GM12878 (cell line): Measurements from ENCODE around the gene ANKS4B. TPM values are rescaled to one million over a fixed set of nuclear protein-coding genes. Genes with fewer than 3 reads are reported as not detected.

ENCODE experiments used
- ATAC-seq: fragments of 200-7000 bp; cut with Tn5 transposase; 3 replicates; pipeline ENCODE4 v1.9.1; 2020; ENCODE audit warnings: mild to moderate bottlenecking, moderate library complexity
- BruUV-seq: library from RNA; stranded (reverse); fragments of 400-500 nt; replicated peaks from 2 replicates; lab custom pipeline; 2021; lab: Mats Ljungman, UMichigan
- CTCF ChIA-PET: fragments of 300-600 bp; sonication (Branson Sonifier 250); formaldehyde crosslinking; extraction: SDS; loops from one replicate; lab custom pipeline; 2021; ENCODE audit warnings: inconsistent platforms; lab: Yijun Ruan, JAX
- POLR2A ChIA-PET: fragments of 350-600 bp; formaldehyde crosslinking; extraction: SDS; loops from one replicate; lab custom pipeline; 2021; ENCODE audit warnings: inconsistent platforms; lab: Charles Lee
- RAD21 ChIA-PET: fragments of 300-600 bp; sonication (Branson Sonifier 250); formaldehyde crosslinking; loops from one replicate; lab custom pipeline; 2023; ENCODE audit warnings: antibody characterized with exemption; ENCODE audit not compliant: unreplicated experiment; lab: Charles Lee
- SMC1A ChIA-PET: fragments of 300-600 bp; sonication (Branson Sonifier 250); formaldehyde crosslinking; loops from one replicate; lab custom pipeline; 2023; ENCODE audit not compliant: unreplicated experiment, uncharacterized antibody; lab: Charles Lee
- DNase-seq: peaks from one replicate; pipeline ENCODE4 v3.0.0-alpha.2; 2011; ENCODE audit warnings: low read depth, low spot score
- FAIRE-seq: peaks from 3 replicates; lab custom pipeline; 2011; peaks lifted over from hg19 to GRCh38; lab: Jason Lieb, UNC
- H2AFZ ChIP-seq: 2 replicates; pipeline ENCODE4 v1.6.0; 2011; ENCODE audit warnings: low read depth, low read length, control low read depth; ENCODE audit not compliant: control insufficient read depth
- H3K27ac ChIP-seq: 2 replicates; pipeline ENCODE4 v1.5.1; 2011; ENCODE audit warnings: control low read depth; ENCODE audit not compliant: control insufficient read depth, insufficient read depth
- H3K27me3 ChIP-seq, 2 experiments: replicated peaks in 1 of 2; 2 replicates each; pipeline versions ENCODE4 v1.6.0 to v1.6.1; 2011; ENCODE audit warnings: low read length in 1 of 2; ENCODE audit not compliant: control insufficient read depth in 2 of 2, insufficient read depth in 2 of 2
- H3K36me3 ChIP-seq, 2 experiments: 2 replicates each; pipeline ENCODE4 v1.5.1; 2011; ENCODE audit warnings: low read length in 1 of 2; ENCODE audit not compliant: control insufficient read depth in 2 of 2, insufficient read depth in 2 of 2
- H3K4me1 ChIP-seq: 2 replicates; pipeline ENCODE4 v1.6.1; 2011; ENCODE audit warnings: mild to moderate bottlenecking, low read length, moderate library complexity, mixed read lengths; ENCODE audit not compliant: control insufficient read depth, insufficient read depth
- H3K4me2 ChIP-seq: 2 replicates; pipeline ENCODE4 v1.6.0; 2011; ENCODE audit warnings: control low read depth; ENCODE audit not compliant: control insufficient read depth, insufficient read depth
- H3K4me3 ChIP-seq: fragments of 200-600 bp; sonication (generic); 2 replicates; pipeline ENCODE4 v1.5.1; 2016
- H3K79me2 ChIP-seq: 2 replicates; pipeline ENCODE4 v1.6.0; 2011; ENCODE audit warnings: low read length; ENCODE audit not compliant: control insufficient read depth, insufficient read depth
- H3K9ac ChIP-seq: 2 replicates; pipeline ENCODE4 v1.8.0; 2011; ENCODE audit warnings: low read length, control low read depth, mixed read lengths; ENCODE audit not compliant: control insufficient read depth, insufficient read depth
- H3K9me3 ChIP-seq: replicated peaks from 3 replicates; pipeline ENCODE4 v1.5.1; 2011; ENCODE audit warnings: mild to moderate bottlenecking, low read length; ENCODE audit not compliant: control insufficient read depth, insufficient read depth
- H4K20me1 ChIP-seq: 2 replicates; pipeline ENCODE4 v1.6.0; 2011; ENCODE audit not compliant: control insufficient read depth, insufficient read depth
- ATF7 ChIP-seq: fragments of 450-650 bp; IDR thresholded peaks from 2 replicates; pipeline ENCODE4 v1.6.1; 2016; ENCODE audit warnings: low read depth, mild to moderate bottlenecking
- CREM ChIP-seq: IDR thresholded peaks from 2 replicates; pipeline ENCODE4 v1.6.1; 2014; ENCODE audit warnings: antibody characterized with exemption, low read depth
- HDAC2 ChIP-seq: fragments of 200-600 bp; sonication (generic); IDR thresholded peaks from 2 replicates; pipeline ENCODE4 v1.6.1; 2017
- PBX3 ChIP-seq: IDR thresholded peaks from 2 replicates; pipeline ENCODE4 v1.6.1; 2011; ENCODE audit warnings: mild to moderate bottlenecking, low read depth, low read length, moderate library complexity; ENCODE audit not compliant: insufficient replicate concordance
- RUNX3 ChIP-seq: IDR thresholded peaks from 2 replicates; pipeline ENCODE4 v1.6.1; 2012; ENCODE audit warnings: low read length, inconsistent platforms
- SMARCA5 ChIP-seq: fragments of 450-650 bp; IDR thresholded peaks from 2 replicates; pipeline ENCODE4 v1.6.1; 2017; ENCODE audit warnings: mild to moderate bottlenecking
- SPI1 ChIP-seq: IDR thresholded peaks from 2 replicates; pipeline ENCODE4 v1.6.1; 2011; ENCODE audit warnings: low read depth, mild to moderate bottlenecking, low read length, moderate library complexity, borderline replicate concordance; ENCODE audit not compliant: insufficient read depth
- TARDBP ChIP-seq: IDR thresholded peaks from 2 replicates; pipeline ENCODE4 v1.6.1; 2016; ENCODE audit warnings: borderline replicate concordance
- YY1 ChIP-seq: IDR thresholded peaks from 2 replicates; pipeline ENCODE4 v1.6.1; 2011; ENCODE audit warnings: low read depth, mild to moderate bottlenecking, low read length
- ZNF217 ChIP-seq: fragments of 450-650 bp; IDR thresholded peaks from 2 replicates; pipeline ENCODE4 v1.6.1; 2017; ENCODE audit warnings: antibody characterized with exemption, mild to moderate bottlenecking
- WGBS: methylation state at CpG from one replicate; pipeline ENCODE4 v1.1.6; 2016; ENCODE audit warnings: low lambda C conversion rate; ENCODE audit not compliant: insufficient replicate concordance, insufficient coverage; ENCODE audit errors: missing lambda C conversion rate; 5-methylcytosine and 5-hydroxymethylcytosine counted together
- in situ Hi-C: fragments of 300-500 bp; cut with MboI; formaldehyde crosslinking; loops from 9 replicates; pipeline ENCODE4 v1.14.3; 2018; ENCODE audit warnings: mixed read lengths
- intact Hi-C: fragments of 100-400 bp; cut with micrococcal nuclease; formaldehyde crosslinking; loops from one replicate; pipeline ENCODE4 v1.14.2; 2022; ENCODE audit not compliant: unreplicated experiment
- polyA plus RNA-seq, 11 experiments: library from polyadenylated mRNA; depleted of rRNA in 4 of 11; unstranded in 6 of 11; stranded (reverse) in 5 of 11; fragments of >200 nt; fragmentation: Nextera tagmentation in 4 of 11; fragmentation: Illumina TruSeq in 1 of 11; extraction: Ambion mirVana in 4 of 11; extraction: Trizol in 1 of 11; gene quantifications; 1 replicate in 1 of 11; 2 replicates in 10 of 11; pipeline versions ENCODE4 v1.2.1 to v1.2.3, GENCODE V29; 2011 to 2016; ENCODE audit warnings: inconsistent platforms in 2 of 11, missing spikeins in 2 of 11, low read depth in 1 of 11
- total RNA-seq, 4 experiments: library from RNA; depleted of rRNA in 3 of 4; stranded (reverse); fragments of >200 nt in 3 of 4; fragmentation: Illumina TruSeq in 1 of 4; extraction: Trizol in 1 of 4; gene quantifications; 2 replicates each; pipeline versions ENCODE4 v1.2.1 to v1.2.3, GENCODE V29; 2013 to 2021
- TF ChIP-seq, protein P1 (sequence below), 3 experiments: IDR thresholded peaks in 2 of 3; conservative IDR thresholded peaks in 1 of 3; 2 replicates each; pipeline ENCODE4 v1.5.1; 2011; ENCODE audit warnings: low read depth in 3 of 3, low read length in 3 of 3, mild to moderate bottlenecking in 3 of 3, control low read depth in 2 of 3, moderate library complexity in 2 of 3, inconsistent platforms in 1 of 3, mixed read lengths in 1 of 3; ENCODE audit not compliant: control insufficient read depth in 2 of 3, insufficient read depth in 1 of 3; ENCODE audit errors: extremely low read depth in 1 of 3

ANKS4B gene
- total and polyA plus RNA-seq, 10 of the 15 experiments (the other 5 are each of a cell fraction or from before 2014, with no cell fraction given), result 0.01 to 0.11 (median 0.05) TPM; not detected in 6

DNA sequence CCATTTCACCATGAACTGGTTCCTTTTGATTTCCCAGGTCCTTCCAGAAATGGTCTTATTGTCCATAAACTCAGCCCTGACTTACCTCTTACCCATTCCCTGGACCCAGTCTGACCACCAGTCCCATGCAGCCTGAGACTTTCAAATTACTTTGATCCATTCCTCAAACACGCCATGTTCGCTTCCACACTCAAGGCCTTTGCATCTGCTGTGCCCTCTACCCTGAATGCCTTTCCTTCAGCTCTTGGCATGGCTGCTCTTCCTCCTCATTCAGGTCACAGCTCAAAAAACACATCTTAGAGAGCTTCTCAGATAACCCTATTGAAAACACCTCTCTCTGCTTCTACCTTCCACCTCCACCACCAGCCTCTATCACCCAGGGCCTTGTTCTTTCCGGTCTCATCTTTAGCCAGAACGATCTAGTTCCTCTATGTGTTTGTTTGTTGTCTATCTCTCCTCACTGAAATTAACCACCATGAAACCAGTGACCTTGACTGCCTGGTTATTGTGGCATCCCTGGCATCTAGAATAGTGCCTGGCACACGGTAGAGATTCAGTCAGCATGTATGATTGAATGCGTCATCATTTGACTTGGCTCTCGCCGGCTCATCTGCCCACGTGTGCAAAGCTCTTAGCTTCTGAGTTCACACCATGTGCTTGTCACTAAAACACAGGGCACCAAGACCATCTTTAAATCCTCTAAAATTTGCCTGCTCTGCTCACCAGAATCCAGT is 31.8 kb downstream of the ANKS4B start:
- Histone ChIP-seq H3K9me3 (no peaks in the 10 kb centered on the region), H2AFZ (no peak overlapping the region)
- CTCF ChIA-PET, result interaction anchor here (0.6 to 4.4 kb wide), 3 partner anchors 12 to 76 kb away, joined by 3 to 20 read pairs (median 6); partner anchors contain the start of gene CRYM

More for the DNA sequence above, 31.8 kb downstream of the ANKS4B start:
- TF ChIP-seq, protein P1, sequence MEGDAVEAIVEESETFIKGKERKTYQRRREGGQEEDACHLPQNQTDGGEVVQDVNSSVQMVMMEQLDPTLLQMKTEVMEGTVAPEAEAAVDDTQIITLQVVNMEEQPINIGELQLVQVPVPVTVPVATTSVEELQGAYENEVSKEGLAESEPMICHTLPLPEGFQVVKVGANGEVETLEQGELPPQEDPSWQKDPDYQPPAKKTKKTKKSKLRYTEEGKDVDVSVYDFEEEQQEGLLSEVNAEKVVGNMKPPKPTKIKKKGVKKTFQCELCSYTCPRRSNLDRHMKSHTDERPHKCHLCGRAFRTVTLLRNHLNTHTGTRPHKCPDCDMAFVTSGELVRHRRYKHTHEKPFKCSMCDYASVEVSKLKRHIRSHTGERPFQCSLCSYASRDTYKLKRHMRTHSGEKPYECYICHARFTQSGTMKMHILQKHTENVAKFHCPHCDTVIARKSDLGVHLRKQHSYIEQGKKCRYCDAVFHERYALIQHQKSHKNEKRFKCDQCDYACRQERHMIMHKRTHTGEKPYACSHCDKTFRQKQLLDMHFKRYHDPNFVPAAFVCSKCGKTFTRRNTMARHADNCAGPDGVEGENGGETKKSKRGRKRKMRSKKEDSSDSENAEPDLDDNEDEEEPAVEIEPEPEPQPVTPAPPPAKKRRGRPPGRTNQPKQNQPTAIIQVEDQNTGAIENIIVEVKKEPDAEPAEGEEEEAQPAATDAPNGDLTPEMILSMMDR (IDR thresholded peaks at IDR 0.05 in 2 of 3, conservative IDR thresholded peaks at IDR 0.05 in 1 of 3; ENCODE audit: control insufficient read depth in 2 of 3, extremely low read depth in 1 of 3, insufficient read depth in 1 of 3, low read depth in 3 of 3, low read length in 3 of 3), result no peak
- TF ChIP-seq YY1 (no peak), SPI1 (no peak), TARDBP (no peak), CREM (no peak), ATF7 (no peak), SMARCA5 (no peak), PBX3 (no peak), ZNF217 (no peak), RUNX3 (no peak), HDAC2 (no peak)
- 26% methylated on average over 9 of the region's 9 CpGs for WGBS
- no TSS peak for BruUV-seq
- Histone ChIP-seq H3K79me2 (no peaks in the 10 kb centered on the region), H3K4me3 (no peak overlapping the region), H3K27ac (no peak overlapping the region), H3K9ac (no peak overlapping the region), H4K20me1 (no peaks in the 10 kb centered on the region), H3K27me3 (no peaks in the 10 kb centered on the region), H3K4me1 (peaks cover 13% of the 10 kb centered on the region), H3K36me3 (no peaks in the 10 kb centered on the region), H3K4me2 (no peak overlapping the region)
- in situ Hi-C loops (no loop called here), intact Hi-C loops (no loop called here)
- ChIA-PET SMC1A (interaction anchor here (0.7 to 4.4 kb wide), 2 partner anchors 10 kb away, joined by 4 to 49 read pairs; partner anchors contain the start of gene CRYM), POLR2A (interaction anchor here (0.9 kb wide), 1 partner anchor 12 kb away, joined by 3 read pairs; no protein-coding TSS in a partner anchor), RAD21 (interaction anchor here (1.4 kb wide), 1 partner anchor 37 kb away, joined by 4 read pairs; no protein-coding TSS in a partner anchor)
- ATAC-seq (no peak; the same call in 2 of the 3 replicates), FAIRE-seq (no peak), DNase-seq (no peak)
